Measurements from ENCODE around the gene ATP5MC3.
A peak's percentile ranks its signal among the peaks of the same experiment; 100 is the strongest.

Gene ATP5MC3

DNA sequence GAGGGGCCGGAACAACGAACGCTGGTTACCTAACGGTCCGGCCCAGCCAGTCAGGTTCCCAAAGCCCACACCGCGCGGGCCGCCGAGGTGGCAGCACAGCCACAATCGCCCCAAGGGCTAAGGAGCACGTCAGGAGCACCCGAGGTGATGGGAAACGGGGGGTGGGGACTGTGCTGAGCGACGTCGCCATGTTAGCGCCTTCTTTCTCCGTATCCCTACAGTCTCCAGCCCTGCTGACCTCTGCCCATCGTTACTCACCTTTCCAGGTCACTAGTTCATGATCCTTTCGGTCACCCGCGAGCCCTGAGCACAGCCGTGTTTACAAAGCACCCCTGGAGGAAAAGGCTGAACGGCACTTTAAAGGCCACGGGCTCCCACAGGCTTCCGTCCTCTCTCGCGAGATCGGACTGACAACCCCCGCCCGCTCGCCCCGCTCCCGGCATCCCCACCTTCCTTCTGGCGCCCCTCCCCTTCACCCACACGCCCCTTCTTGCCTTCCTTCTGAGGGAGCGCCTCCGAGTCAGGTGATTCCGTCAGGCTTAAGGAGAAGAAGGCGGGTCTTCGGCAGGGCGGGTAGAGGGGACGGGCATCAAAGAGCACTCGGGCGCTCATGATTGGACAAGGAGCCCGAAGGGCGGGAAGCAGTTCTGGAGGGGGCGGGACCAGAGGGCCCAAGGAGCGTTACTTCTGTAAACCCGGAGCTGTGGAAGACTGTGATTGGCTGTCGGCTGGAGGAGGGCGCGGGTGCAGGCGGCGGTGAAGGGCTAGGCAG, 13.5 kb downstream of the ATP5MC3 start, which contains the start of gene ATF2:
Gene ATF2, minus strand, starts transcription at position 412 of the 772 bp plus-strand sequence. CDS start 31,760 bp downstream, outside the sequence.
- DNase-seq: peak; percentile 98

DNA sequence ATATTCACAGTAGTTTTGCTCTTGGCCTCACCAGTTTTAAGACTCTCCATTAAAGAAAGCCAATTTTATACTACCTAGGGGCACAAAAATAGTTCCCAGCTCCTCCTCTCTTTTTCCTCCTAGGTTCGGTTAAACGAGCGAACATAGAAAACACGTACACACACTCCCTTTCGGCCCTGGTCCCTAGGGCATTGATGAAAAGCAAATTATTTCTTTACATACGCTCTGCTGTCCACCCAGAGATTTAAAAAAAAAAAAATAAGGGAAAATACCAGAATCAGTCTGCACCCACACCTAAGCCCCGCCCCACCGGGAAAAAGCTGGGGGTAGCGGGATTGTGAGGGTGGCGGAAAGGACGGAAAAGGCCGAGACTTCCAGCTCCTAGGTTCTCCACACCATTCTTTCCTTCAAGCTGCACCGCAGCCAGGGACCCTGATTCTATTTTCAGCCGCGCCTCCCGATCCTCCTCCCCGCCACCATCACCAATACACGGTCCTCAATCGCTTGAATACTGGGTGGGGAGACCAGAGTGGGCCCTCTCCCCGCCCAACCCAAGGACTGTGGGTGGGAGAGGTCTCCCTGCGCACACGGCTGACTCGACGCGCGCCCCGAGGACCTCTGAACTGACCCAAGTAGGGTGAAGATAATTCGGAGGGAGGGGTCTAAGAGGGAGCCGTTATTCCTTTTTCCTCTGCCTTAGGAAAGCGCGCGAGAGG, 14.3 kb downstream of the ATP5MC3 start:
- peak; percentile 28 for DNase-seq

GRCh38 chr2:175166216-175166824, 15.2 kb downstream of the ATP5MC3 start:
- no peak for DNase-seq

DNA sequence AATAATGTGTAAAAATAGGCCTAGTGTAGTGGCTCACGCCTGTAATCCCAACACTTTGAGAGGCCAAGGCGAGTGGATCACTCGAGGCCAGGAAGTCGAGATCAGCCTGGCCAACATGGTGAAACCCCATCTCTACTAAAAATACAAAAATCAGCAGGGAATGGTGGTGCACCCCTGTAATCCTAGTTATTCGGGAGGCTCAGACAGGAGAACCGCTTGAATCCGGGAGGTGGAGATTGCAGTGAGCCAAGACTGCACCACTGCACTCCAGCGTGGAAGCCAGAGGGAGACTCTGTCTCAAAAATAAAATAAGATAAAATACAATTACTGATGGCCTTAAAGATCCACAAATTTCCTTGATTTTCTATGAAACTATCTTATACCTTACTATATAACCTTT, 17.3 kb downstream of the ATP5MC3 start:
- DNase-seq: no peak

DNA sequence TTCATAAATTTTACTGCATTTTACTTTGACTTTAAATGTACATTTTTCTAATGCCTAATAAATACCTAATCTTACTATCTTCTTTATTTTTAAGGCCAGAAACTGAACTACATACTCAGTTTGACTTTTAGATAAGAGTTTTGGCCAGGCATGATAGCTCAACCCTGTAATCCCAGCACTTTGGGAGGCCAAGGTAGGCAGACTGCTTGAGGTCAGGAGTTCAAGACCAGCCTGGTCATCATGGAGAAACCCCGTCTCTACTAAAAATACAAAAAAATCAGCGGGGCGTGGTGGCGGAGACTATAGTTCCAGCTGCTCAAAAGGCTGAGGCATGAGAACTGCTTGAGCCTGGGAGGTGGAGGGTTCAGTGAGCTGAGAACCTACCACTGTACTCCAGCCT, 22.6 kb downstream of the ATP5MC3 start:
- no peak for DNase-seq

DNA sequence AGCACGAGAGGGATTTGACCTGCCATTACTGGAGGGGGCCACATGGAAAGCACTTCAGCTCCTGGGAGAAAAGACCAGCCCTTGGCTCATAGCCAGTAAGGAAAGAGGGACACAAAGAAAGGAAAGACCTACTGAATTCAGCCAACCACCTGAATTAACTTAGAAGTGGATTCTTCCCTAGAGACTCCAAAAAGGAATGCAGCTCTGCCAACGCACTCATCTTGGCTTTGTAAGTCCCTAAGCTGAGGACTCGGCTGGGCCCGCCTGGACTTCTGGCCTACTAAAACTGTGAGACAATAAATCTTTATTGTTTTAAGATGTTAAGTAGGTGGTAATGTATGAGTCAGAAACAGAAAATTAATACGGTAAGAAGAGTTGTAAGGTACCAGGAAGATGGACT, 25.0 kb downstream of the ATP5MC3 start:
- no peak for DNase-seq

DNA sequence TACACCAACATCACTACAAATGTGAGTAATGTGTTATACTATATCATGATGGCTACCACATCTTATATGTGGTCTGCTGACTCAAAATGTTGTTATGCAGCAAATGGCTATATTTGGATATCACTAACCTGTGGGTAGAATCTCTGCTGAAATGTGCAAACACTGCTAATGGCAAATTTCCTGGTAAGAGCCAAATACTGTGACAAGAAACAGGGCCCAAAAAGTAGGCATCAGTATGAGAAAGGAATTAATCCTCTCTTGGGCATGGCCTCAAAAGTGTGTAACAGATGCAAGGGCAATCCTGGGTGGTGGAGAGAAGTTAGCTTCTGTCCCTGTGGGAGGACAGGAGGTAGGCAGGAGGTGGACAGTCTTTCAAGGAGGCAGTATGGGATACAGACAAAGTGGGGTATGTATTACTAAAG, 26.8 kb downstream of the ATP5MC3 start:
- no peak for DNase-seq

GRCh38 chr2:175152242-175152641, 29.3 kb downstream of the ATP5MC3 start:
- DNase-seq: no peak

DNA sequence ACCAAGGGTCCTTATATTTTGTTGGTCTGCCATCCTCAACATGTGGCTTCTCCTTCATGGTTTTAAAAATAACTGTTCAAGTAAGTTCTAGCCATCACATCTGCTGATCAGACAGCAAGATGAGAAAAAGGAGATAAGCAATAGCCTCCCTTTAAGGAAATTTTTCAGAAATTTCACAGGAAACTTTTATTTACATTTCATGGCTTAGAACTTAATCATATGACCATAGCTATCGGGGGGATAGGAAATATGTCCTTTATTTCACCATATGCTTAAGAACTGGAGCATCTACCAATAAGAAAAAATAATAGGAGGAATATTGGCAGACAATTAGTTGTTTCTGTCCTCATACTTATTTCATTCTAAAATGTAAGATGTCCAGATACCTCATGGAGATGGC, 29.7 kb downstream of the ATP5MC3 start:
- no peak for DNase-seq

GRCh38 chr2:175147186-175147585, 34.3 kb downstream of the ATP5MC3 start:
- DNase-seq: no peak

DNA sequence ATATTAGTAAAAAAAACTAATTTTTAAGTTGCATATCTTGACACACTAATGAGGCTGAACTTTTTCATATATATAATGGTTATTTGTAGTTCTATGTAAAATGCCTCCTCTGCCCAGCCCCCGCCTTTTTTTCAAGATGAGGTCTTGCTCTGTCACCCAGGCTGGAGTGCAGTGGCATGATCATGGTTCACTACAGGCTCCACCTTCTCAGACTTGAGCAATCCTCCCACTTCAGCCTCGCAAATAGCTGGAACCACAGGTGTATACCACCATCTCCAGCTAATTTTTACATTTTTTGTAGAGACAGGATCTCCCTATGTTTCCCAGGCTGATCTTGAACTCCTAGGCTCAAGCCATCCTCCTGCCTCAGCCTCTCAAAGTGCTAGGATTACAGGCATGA, 37.8 kb downstream of the ATP5MC3 start:
- DNase-seq: no peak

GRCh38 chr2:175143191-175143590, 38.3 kb downstream of the ATP5MC3 start:
- no peak for DNase-seq

- DNase-seq: no peak
These were observed 41.2 kb downstream of the ATP5MC3 start for GRCh38 chr2:175140332-175140731.

DNA sequence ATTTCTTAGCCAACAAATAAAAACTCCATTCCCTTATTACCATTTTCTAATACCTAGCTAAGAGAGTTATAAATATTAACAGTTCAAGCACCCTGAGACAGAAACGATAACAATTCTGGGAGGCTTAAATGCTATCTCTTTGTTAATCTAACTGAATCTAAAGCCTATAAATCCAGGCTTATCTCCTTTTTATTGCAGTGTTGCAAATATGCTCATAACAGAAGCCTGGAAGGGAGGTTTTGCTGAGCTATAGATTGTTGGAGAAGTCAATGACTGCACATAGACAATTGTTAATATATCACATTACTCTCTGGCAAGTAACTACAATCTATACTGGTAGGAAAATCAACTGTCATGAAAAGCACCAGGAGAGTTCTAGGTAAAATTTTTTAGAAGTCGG, 43.7 kb downstream of the ATP5MC3 start:
- no peak for DNase-seq

GRCh38 chr2:175136334-175137215, 44.9 kb downstream of the ATP5MC3 start:
- no peak for DNase-seq

- no peak for DNase-seq
These were observed 45.6 kb downstream of the ATP5MC3 start for GRCh38 chr2:175135862-175136261.

DNA sequence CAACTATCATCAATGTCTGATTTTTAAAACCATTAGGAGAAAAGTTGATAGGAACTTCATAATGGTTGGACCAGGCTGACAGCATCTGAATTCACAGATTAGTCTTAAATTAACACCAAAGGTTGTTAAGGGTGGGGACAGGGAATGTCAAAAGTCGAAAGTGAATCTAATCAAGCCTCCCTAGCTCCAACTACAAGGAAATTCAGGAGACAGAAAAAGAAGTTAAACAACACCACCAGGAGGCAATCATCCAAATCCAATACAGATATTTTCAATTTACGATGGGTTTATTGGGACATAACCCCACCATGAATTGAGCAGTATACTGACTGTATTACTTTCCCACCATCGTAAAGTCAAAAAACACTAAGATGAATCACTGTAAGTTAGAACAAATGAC, 46.3 kb downstream of the ATP5MC3 start:
- no peak for DNase-seq

DNA sequence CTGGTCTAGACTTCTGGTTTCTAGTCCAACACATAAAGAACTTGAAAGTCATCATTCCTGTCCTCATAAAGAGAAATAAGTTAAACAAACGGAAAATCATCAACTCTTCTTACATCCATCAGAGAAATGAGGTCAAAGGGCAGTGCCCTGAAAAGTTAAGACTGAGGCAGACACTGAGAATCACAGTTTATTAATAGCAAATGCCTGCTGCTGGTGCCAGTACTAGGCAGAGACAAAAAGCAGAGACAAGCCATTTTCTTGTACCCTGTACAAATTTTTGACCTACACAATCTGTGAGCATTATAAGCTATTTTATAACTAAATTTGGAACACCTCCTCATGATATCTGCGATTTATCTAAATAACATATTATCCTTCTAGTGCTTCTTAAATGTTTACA, 50.3 kb downstream of the ATP5MC3 start:
- no peak for DNase-seq

DNA sequence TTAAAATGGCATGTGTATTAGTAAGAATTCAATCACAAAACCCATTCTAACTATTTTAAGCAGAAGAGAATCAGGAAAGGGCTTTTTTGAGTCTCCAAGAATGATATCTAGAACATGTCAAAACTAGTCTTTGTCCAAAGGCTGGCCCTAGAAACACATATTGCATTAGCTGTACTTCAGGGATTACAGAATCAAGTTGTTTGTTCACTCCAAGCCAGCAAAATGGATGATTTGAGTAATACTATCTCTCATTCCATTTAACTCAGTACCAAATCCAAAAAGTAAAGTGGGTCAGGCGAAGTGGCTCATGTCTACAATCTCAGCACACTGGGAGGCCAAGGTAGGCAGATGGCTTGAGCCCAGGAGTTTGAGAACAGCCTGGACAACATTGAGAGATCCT, 54.8 kb downstream of the ATP5MC3 start:
- no peak for DNase-seq
